Suppressor macrophage treated with lipopolysaccharide for 4 hours (primary cell): Measurements from ENCODE around the gene GMCL2.

Source experiments
- DNase-seq: peaks from one replicate; pipeline ENCODE4 v3.0.0-alpha.2; 2020

The GMCL2 gene

DNA sequence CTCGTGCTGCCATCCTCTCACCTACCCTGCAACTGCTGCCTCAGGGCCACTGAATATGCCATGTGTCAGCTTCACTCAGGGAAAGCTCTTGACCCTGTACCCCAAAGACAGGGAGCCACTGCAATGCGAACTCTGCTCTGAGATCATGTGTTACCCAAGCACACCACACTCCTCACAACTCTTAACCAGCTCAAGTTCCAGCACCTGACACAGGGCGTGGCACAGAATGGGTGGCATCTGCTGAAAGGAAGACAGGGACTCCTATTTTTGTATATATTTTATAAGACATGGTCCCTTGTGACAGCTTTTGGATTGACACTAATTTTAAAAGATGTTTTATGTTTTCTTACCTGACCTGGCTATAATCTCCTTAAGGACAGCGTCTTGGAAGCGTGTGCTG, 34.7 kb upstream of the GMCL2 start:
- no peak for DNase-seq

DNA sequence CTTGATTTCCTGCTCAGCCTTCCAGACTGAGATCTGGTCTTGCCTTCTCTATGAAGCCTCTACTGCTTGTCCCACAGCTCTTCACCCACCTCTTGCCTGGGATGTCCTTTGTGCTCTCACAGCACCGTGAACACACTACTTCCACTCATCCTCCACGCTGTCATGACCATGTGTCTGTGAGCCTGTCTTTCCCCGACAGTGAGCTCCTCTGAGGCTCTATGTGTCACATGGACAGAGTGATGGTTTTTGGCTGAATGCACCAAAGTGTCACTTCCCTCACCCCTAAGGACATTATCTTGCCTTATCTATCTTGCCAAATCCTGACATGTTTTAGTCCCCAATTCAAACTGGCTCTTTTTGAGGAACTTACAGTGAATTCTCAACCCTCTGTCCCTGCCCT, 34.1 kb upstream of the GMCL2 start:
- DNase-seq: peak; percentile 69

- no peak for DNase-seq
These were observed 31.7 kb upstream of the GMCL2 start for GRCh38 chr5:178218827-178219226.

- no peak for DNase-seq
These were observed 31.1 kb upstream of the GMCL2 start for GRCh38 chr5:178218237-178218776.

DNA sequence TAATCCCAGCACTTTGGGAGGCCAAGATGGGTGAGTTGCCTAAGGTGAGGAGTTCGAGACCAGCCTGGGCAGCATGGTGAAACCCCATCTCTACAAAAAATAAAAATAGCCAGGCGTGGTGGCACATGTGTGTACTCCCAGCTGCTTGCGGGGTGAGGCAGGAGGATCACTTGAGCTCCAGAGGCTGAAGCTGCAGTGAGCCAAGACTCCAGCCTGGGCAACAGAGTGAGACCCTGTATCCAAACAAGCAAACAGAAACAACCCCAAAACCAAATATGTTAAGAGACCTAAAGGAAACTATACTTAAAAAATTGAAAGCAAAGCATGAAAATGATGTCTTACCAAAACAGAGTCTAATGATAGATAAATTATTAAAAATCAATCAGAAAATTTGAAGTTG, 29.6 kb upstream of the GMCL2 start:
- DNase-seq: no peak

DNA sequence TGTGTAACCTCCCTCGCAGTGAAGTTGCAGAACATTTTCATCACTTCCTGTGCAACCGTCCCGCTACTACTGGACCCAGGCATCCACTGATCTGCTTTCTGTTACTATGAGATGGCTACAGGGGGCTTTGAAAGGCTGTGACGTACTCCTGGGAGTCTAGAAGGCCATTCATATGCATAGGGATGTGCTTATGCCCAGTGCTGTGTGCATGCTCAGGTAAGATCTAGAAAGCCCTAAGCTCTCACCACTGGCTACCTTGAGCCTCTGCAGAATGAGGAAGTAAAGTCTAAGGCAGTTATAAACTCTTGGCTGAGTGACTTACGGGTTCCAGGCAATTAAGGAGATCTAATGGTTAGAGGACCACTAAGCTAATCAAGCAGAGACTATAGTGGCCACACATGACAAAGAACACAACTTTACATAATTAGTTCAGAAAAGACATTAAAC, 28.9 kb upstream of the GMCL2 start:
- no peak for DNase-seq

DNA sequence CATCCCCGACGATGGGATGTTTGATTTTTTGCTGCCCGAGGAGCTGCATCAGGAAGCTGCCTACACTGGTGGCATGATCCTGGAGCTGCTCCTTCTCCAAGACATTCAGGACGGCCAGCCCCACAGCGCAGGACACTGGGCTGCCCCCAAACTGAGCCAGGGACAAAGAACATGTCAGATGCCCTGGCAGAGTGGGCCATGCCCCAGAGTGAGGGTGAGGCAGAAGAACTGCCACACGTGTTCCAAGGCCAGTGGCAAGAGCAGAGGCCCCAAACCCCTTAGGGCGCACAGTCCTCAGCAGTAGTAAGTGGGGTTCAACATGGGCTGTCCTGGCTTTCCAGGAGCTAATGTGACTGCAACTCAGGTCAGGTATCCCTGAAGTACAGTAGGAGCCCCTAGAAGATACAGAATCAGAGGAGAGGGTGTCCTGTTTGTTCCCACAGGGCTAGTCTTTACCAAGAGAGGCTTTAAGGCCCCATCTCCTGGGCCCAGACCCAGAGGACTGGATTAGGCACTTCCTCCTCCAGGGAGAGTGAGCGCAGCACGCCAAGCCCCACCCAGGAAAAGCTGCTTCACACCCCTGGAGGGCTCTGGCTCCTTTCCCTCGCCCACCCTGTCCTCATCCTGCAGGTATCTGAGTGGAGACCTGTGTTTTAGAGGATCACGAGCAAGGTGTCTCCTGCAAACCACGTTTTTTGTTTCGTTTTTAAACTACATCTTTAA, 28.3 kb upstream of the GMCL2 start:
- DNase-seq: no peak

DNA sequence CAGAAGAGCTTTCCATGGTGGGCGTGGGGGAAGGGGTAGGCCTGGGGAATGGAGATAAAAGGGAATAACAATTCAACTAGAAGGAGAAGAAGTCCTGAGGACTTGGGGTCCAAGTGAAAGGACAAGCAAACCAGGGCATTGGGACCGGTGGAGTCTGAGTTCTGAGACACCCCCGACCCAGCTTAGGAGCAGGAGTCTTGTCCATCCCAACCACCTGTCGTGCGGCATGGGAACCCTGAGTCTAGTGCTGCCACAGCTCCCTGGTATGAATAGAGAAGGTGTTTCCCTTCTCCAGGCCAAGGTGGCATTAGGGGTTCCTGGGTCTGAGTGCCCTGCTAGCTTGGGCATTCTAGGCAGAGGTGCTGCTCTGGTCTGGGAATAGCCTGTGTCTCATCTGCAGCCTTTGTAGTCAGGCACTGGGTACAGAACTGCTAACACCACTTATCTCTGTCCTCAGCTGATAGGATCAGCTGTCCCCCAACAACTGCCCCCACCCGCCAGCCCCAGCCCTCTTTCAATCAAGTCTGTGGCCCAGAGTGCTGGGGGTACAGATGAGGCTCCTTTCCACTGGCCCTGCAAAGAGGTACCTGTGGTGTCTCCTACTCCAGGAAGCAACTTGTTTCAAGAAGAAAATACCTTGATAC, 27.1 kb upstream of the GMCL2 start:
- no peak for DNase-seq

DNA sequence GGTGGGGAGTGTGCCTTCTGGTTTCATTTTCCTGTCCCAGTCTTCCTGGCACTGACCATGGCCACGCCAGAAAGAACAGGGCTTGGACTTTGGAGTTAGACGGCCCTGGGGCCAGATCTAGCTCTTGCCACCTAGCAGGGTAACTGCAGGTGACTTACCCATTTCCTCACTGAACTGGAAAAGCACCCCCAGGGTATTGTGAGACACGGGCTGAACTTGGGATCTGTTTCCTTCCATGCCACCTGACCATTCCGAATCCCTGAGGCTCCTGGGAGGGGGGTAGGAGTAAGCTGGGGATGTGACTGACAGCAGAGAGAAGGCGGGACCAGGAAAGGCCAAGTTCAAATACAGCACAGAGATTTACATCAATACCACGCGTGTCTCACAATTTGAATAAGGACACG, 26.6 kb upstream of the GMCL2 start:
- no peak for DNase-seq

GRCh38 chr5:178213003-178213461, 25.9 kb upstream of the GMCL2 start:
- DNase-seq: no peak

- no peak for DNase-seq
These were observed 25.3 kb upstream of the GMCL2 start for GRCh38 chr5:178212241-178213002.

DNA sequence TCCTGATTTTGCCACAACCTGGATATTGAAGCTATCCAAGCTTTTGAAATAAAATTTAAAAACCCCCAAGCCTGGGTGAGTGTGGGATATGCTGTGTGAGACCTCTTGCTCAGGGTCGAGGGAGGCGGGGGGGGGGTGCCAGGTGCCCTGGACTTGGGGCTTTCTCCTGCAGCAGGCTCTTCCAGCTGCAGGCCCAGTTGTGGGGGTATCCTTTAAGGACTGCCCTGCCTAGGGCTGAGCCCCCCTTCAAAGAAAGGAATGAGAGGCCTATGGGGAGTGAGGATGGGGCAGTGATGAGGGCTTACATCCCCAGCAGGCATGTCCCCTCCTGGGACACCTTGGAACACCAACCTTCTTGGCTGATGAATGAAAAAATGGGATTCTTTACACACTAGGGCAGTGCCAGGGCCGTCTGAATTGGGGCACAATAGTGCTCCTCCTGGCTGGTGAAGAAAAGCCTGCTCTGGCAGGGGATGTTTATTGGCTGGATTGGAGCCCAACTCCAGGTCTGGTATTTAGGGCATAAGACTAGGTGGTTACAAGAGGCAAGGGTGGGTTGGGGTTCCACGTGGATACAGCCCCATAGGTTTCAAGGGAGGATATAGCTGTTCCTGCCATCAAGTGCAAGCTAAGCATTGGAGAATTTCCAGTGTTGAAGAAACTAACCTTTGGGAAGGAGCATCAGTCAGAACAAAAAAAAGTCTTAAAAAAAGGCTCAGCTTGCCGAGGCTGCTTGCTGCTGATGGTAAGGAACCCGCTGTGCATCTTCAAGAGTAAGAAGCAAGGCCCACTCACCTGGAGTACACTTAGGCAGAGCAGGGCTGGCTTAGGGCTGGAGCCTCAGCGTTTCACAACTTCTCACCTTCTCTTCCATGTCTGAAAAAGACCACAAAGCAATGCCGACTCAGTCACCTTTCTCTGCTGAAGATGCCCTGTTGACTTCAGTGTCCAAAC, 24.2 kb upstream of the GMCL2 start:
- no peak for DNase-seq

- DNase-seq: no peak
These were observed 23.5 kb upstream of the GMCL2 start for GRCh38 chr5:178210686-178211085.

DNA sequence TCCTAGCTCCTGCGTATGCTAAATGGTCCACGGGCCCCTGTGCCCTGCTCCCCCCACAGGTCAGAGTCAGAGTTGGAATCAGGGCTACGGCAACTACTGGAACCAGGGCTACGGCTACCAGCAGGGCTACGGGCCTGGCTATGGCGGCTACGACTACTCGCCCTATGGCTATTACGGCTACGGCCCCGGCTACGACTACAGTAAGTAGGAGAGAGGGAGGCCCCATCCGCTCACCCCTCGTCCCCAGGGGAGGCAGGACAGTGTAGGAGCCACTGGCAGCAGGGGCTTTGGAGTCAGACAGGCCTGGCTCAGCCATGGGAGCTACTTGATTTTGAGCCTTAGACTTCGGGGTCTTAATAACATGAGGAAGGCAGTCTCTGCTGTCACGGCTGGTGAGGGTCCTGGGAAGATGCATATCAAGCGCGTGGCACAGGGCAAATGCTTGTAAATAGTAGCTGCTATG, 22.9 kb upstream of the GMCL2 start:
- no peak for DNase-seq

GRCh38 chr5:178209334-178210072, 22.3 kb upstream of the GMCL2 start:
- DNase-seq: no peak

GRCh38 chr5:178208540-178209227, 21.5 kb upstream of the GMCL2 start:
- no peak for DNase-seq

GRCh38 chr5:178207917-178208280, 20.7 kb upstream of the GMCL2 start:
- no peak for DNase-seq

- DNase-seq: no peak
These were observed 20.2 kb upstream of the GMCL2 start for GRCh38 chr5:178207183-178207916.

DNA sequence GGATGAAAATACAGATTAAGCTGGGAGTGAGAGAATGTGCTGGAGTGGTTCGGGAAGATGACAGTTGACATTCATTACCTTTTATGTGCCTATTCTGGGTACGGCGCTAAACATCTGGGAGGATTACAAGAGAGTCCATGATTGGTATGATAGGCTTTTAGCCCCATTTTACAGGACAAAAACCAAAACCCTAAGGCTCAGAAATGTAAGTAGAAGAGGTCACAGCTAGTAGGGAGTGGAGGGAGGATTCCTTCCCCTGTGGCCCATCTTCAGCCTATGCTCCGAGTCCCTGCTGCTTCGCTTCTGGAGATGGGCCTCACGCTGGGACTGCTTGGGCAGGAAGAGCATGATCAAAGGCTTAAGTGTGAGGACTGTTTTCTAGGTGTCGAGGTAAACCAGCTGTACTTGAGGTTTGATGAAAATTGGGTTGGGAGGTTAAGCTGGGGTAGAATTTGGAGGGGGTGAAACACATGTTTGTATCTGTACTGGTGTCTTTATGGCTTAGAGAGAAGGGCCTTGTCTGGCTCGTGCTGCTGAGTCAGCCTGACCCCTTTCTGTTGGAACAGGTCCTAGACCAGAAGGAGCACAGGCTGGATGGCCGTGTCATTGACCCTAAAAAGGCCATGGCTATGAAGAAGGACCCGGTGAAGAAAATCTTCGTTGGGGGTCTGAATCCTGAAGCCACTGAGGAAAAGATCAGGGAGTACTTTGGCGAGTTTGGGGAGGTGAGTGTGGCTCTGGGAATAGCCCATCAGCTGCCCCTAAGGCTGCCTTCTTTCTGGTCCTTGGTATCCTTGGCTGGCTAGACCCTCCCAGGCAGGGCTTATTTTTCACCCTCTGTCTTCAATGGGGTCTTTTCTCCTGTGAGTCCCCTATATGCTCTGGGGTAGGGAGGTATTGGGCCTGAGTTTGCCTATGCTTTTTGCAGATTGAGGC, 19.3 kb upstream of the GMCL2 start:
- DNase-seq: no peak
